ENCODE results near the gene IGFBP1. TPM values are rescaled to one million over a fixed set of nuclear protein-coding genes. Genes with fewer than 3 reads are reported as not detected.
"Not testable (repeated sequence)": the region's sequence is repeated elsewhere in the genome, so short reads cannot be mapped to it uniquely, and the experiment has no call there.

Gene IGFBP1
- polyA plus RNA-seq (2013, experiment 1 of 2) = not detected
- polyA plus RNA-seq (2013, experiment 2 of 2) = not detected

- no CpG with 5 or more reads among the region's 73 CpGs for WGBS, 2 donors (ENCODE audit: extremely low coverage in 2 of 2, insufficient read length in 2 of 2, insufficient replicate concordance in 1 of 2)
- Histone ChIP-seq H4K8ac (ENCODE audit: low read depth, low read length) (no peak within 1 kb of the TSS), H3K4me3 (ENCODE audit: low read length in 2 of 2) (peak within 1 kb of the TSS; percentile 34 to 80), H4K91ac (ENCODE audit: low read depth, low read length, poor library complexity) (no peak within 1 kb of the TSS), H3K36me3 (replicated peaks in 1 of 2; ENCODE audit: control insufficient read depth in 2 of 2, insufficient read depth in 2 of 2, low read length in 2 of 2) (no peaks in the 10 kb centered on the region), H3K14ac (ENCODE audit: low read length) (peak within 1 kb of the TSS; percentile 27), H3K18ac (ENCODE audit: low read length) (peak within 1 kb of the TSS; percentile 53), H2AFZ (ENCODE audit: low read length) (peak within 1 kb of the TSS; percentile 87), H3K4ac (ENCODE audit: low read length) (no peak within 1 kb of the TSS), H3K9me3 (replicated peaks in 1 of 2; ENCODE audit: control insufficient read depth in 2 of 2, insufficient read depth in 1 of 2, low read depth in 1 of 2, low read length in 2 of 2) (peaks cover 0 to 2% of the 10 kb centered on the region in 2 donors), H2BK12ac (ENCODE audit: low read length) (no peak within 1 kb of the TSS), H3K79me1 (ENCODE audit: low read depth, low read length) (no peaks in the 10 kb centered on the region), H2AK5ac (ENCODE audit: low read depth, low read length) (no peak within 1 kb of the TSS), H3K23ac (ENCODE audit: low read depth, low read length, poor library complexity) (peak within 1 kb of the TSS; percentile 59), H3K9ac (ENCODE audit: low read depth, low read length, poor library complexity) (peak within 1 kb of the TSS; percentile 85), H2BK120ac (ENCODE audit: low read depth, low read length) (no peak within 1 kb of the TSS), H3K27me3 (ENCODE audit: control insufficient read depth in 3 of 3, insufficient read depth in 3 of 3, low read depth in 1 of 3, low read length in 3 of 3) (peaks cover 0 to 83% (median 33%) of the 10 kb centered on the region in 3 experiments), H2BK15ac (ENCODE audit: low read length) (peak within 1 kb of the TSS; percentile 24), H3K27ac (replicated peaks; ENCODE audit: low read length) (no peak within 1 kb of the TSS), H3K4me2 (ENCODE audit: insufficient read depth, low read length, poor library complexity, severe bottlenecking) (peak within 1 kb of the TSS; percentile 91), H2BK5ac (ENCODE audit: low read length) (no peak within 1 kb of the TSS), H3K4me1 (ENCODE audit: control insufficient read depth in 2 of 2, insufficient read depth in 1 of 2, low read depth in 1 of 2, low read length in 2 of 2) (peaks cover 3 to 6% of the 10 kb centered on the region in 2 donors)
- DNase-seq (ENCODE audit: low spot score) = peak; percentile 20
These were observed at the start of gene IGFBP1 for GRCh38 chr7:45888185-45888992. Gene IGFBP1 (plus strand): TSS chr7:45888488. CDS start chr7:45888653, 165 bp downstream.

- H3K27me3 ChIP-seq (ENCODE audit: control insufficient read depth in 3 of 3, insufficient read depth in 3 of 3, low read depth in 1 of 3, low read length in 3 of 3); H3K4me1 ChIP-seq (ENCODE audit: control insufficient read depth in 2 of 2, insufficient read depth in 1 of 2, low read depth in 1 of 2, low read length in 2 of 2); H3K14ac ChIP-seq (ENCODE audit: low read length); H2AFZ ChIP-seq (ENCODE audit: low read length); H4K91ac ChIP-seq (ENCODE audit: low read depth, low read length, poor library complexity); H3K4me2 ChIP-seq (ENCODE audit: insufficient read depth, low read length, poor library complexity, severe bottlenecking); H3K23ac ChIP-seq (ENCODE audit: low read depth, low read length, poor library complexity); H3K27ac ChIP-seq (replicated peaks; ENCODE audit: low read length); H2AK5ac ChIP-seq (ENCODE audit: low read depth, low read length); H2BK12ac ChIP-seq (ENCODE audit: low read length); H3K9me3 ChIP-seq (replicated peaks in 1 of 2; ENCODE audit: control insufficient read depth in 2 of 2, insufficient read depth in 1 of 2, low read depth in 1 of 2, low read length in 2 of 2); H3K4ac ChIP-seq (ENCODE audit: low read length); H2BK120ac ChIP-seq (ENCODE audit: low read depth, low read length); H2BK15ac ChIP-seq (ENCODE audit: low read length); H3K9ac ChIP-seq (ENCODE audit: low read depth, low read length, poor library complexity); H3K18ac ChIP-seq (ENCODE audit: low read length); H2BK5ac ChIP-seq (ENCODE audit: low read length); DNase-seq (ENCODE audit: low spot score); H3K4me3 ChIP-seq (ENCODE audit: low read length in 2 of 2); H4K8ac ChIP-seq (ENCODE audit: low read depth, low read length); H3K36me3 ChIP-seq (replicated peaks in 1 of 2; ENCODE audit: control insufficient read depth in 2 of 2, insufficient read depth in 2 of 2, low read length in 2 of 2); H3K79me1 ChIP-seq (ENCODE audit: low read depth, low read length): not testable (repeated sequence)
- no CpG with 5 or more reads among the region's 2 CpGs for WGBS, 2 donors (ENCODE audit: extremely low coverage in 2 of 2, insufficient read length in 2 of 2, insufficient replicate concordance in 1 of 2)
These were observed 49.4 kb upstream of the IGFBP1 start for GRCh38 chr7:45838852-45839251.

GRCh38 chr7:45841926-45842717, 46.2 kb upstream of the IGFBP1 start:
- DNase-seq (ENCODE audit: low spot score); H3K14ac ChIP-seq (ENCODE audit: low read length); H3K4me3 ChIP-seq (ENCODE audit: low read length in 2 of 2); H4K91ac ChIP-seq (ENCODE audit: low read depth, low read length, poor library complexity); H3K27me3 ChIP-seq (ENCODE audit: control insufficient read depth in 3 of 3, insufficient read depth in 3 of 3, low read depth in 1 of 3, low read length in 3 of 3); H3K79me1 ChIP-seq (ENCODE audit: low read depth, low read length); H3K4ac ChIP-seq (ENCODE audit: low read length); H2BK5ac ChIP-seq (ENCODE audit: low read length); H3K4me2 ChIP-seq (ENCODE audit: insufficient read depth, low read length, poor library complexity, severe bottlenecking); H2BK12ac ChIP-seq (ENCODE audit: low read length); H2BK15ac ChIP-seq (ENCODE audit: low read length); H3K9ac ChIP-seq (ENCODE audit: low read depth, low read length, poor library complexity); H2AFZ ChIP-seq (ENCODE audit: low read length); H3K18ac ChIP-seq (ENCODE audit: low read length); H3K27ac ChIP-seq (replicated peaks; ENCODE audit: low read length); H2AK5ac ChIP-seq (ENCODE audit: low read depth, low read length); H3K4me1 ChIP-seq (ENCODE audit: control insufficient read depth in 2 of 2, insufficient read depth in 1 of 2, low read depth in 1 of 2, low read length in 2 of 2); H3K9me3 ChIP-seq (replicated peaks in 1 of 2; ENCODE audit: control insufficient read depth in 2 of 2, insufficient read depth in 1 of 2, low read depth in 1 of 2, low read length in 2 of 2); H4K8ac ChIP-seq (ENCODE audit: low read depth, low read length); H3K36me3 ChIP-seq (replicated peaks in 1 of 2; ENCODE audit: control insufficient read depth in 2 of 2, insufficient read depth in 2 of 2, low read length in 2 of 2); H2BK120ac ChIP-seq (ENCODE audit: low read depth, low read length); H3K23ac ChIP-seq (ENCODE audit: low read depth, low read length, poor library complexity): not testable (repeated sequence)
- no CpG with 5 or more reads among the region's 4 CpGs for WGBS, 2 donors (ENCODE audit: extremely low coverage in 2 of 2, insufficient read length in 2 of 2, insufficient replicate concordance in 1 of 2)

- H3K9ac ChIP-seq (ENCODE audit: low read depth, low read length, poor library complexity); H3K79me1 ChIP-seq (ENCODE audit: low read depth, low read length); H3K4ac ChIP-seq (ENCODE audit: low read length); H3K23ac ChIP-seq (ENCODE audit: low read depth, low read length, poor library complexity); H3K9me3 ChIP-seq (replicated peaks in 1 of 2; ENCODE audit: control insufficient read depth in 2 of 2, insufficient read depth in 1 of 2, low read depth in 1 of 2, low read length in 2 of 2); H2BK15ac ChIP-seq (ENCODE audit: low read length); H3K14ac ChIP-seq (ENCODE audit: low read length); H3K4me1 ChIP-seq (ENCODE audit: control insufficient read depth in 2 of 2, insufficient read depth in 1 of 2, low read depth in 1 of 2, low read length in 2 of 2); H2BK5ac ChIP-seq (ENCODE audit: low read length); H3K27ac ChIP-seq (replicated peaks; ENCODE audit: low read length); DNase-seq (ENCODE audit: low spot score); H4K8ac ChIP-seq (ENCODE audit: low read depth, low read length); H3K36me3 ChIP-seq (replicated peaks in 1 of 2; ENCODE audit: control insufficient read depth in 2 of 2, insufficient read depth in 2 of 2, low read length in 2 of 2); H4K91ac ChIP-seq (ENCODE audit: low read depth, low read length, poor library complexity); H3K4me3 ChIP-seq (ENCODE audit: low read length in 2 of 2); H2BK120ac ChIP-seq (ENCODE audit: low read depth, low read length); H2AFZ ChIP-seq (ENCODE audit: low read length); H3K4me2 ChIP-seq (ENCODE audit: insufficient read depth, low read length, poor library complexity, severe bottlenecking); H3K18ac ChIP-seq (ENCODE audit: low read length); H2AK5ac ChIP-seq (ENCODE audit: low read depth, low read length); H3K27me3 ChIP-seq (ENCODE audit: control insufficient read depth in 3 of 3, insufficient read depth in 3 of 3, low read depth in 1 of 3, low read length in 3 of 3); H2BK12ac ChIP-seq (ENCODE audit: low read length): not testable (repeated sequence)
- WGBS, 2 donors (ENCODE audit: extremely low coverage in 2 of 2, insufficient read length in 2 of 2, insufficient replicate concordance in 1 of 2) = no CpG with 5 or more reads among the region's 5 CpGs
These were observed 41.8 kb upstream of the IGFBP1 start for GRCh38 chr7:45846536-45846935.

All from neuronal stem cell (in vitro differentiated cells).